Heart left ventricle (tissue), 16 donors: ENCODE data around the gene OR52N4. TPM values are rescaled to one million over a fixed set of nuclear protein-coding genes. Genes with fewer than 3 reads are reported as not detected.

Experiments
- ATAC-seq, 4 donors: fragments of 200-7000 bp; cut with Tn5 transposase; one replicate each; pipeline ENCODE4 v1.9.1; 2020 to 2022; ENCODE audit warnings: moderate library complexity in 4 of 4, mild to moderate bottlenecking in 3 of 4, moderate number of reproducible peaks in 1 of 4
- DNase-seq, 5 donors: peaks; one replicate each; pipeline ENCODE4 v3.0.0-alpha.2; 2020
- H3K27ac ChIP-seq, 12 donors: fragments of 200-600 bp; sonication (generic) in 4 of 12; one replicate each; pipeline versions ENCODE4 v1.5.0 to v1.8.0; 2016 to 2022; ENCODE audit warnings: mild to moderate bottlenecking in 2 of 12
- H3K27me3 ChIP-seq, 9 donors: fragments of 200-600 bp; sonication (generic) in 2 of 9; one replicate each; pipeline versions ENCODE4 v1.5.1 to v1.8.0; 2016 to 2022; ENCODE audit warnings: mild to moderate bottlenecking in 3 of 9
- H3K36me3 ChIP-seq, 9 donors: fragments of 200-600 bp; sonication (generic) in 2 of 9; one replicate each; pipeline versions ENCODE4 v1.5.0 to v1.8.0; 2018 to 2022; ENCODE audit warnings: mild to moderate bottlenecking in 2 of 9
- H3K4me1 ChIP-seq, 12 donors: fragments of 200-600 bp; sonication (generic) in 4 of 12; one replicate each; pipeline versions ENCODE4 v1.5.0 to v1.8.0; 2016 to 2022; ENCODE audit warnings: mild to moderate bottlenecking in 3 of 12
- H3K4me3 ChIP-seq, 12 donors: fragments of 200-600 bp; sonication (generic) in 4 of 12; one replicate each; pipeline versions ENCODE4 v1.5.0 to v1.8.0; 2017 to 2022; ENCODE audit warnings: mild to moderate bottlenecking in 9 of 12, moderate library complexity in 4 of 12
- H3K9me3 ChIP-seq, 12 donors: fragments of 200-600 bp; sonication (generic) in 4 of 12; one replicate each; pipeline versions ENCODE4 v1.5.0 to v1.8.0; 2016 to 2022; ENCODE audit warnings: mild to moderate bottlenecking in 1 of 12
- CTCF ChIP-seq, 12 donors: fragments of 200-600 bp; sonication (generic) in 4 of 12; IDR thresholded peaks; one replicate each; pipeline versions ENCODE4 v1.5.0 to v1.8.0; 2018 to 2022; ENCODE audit warnings: antibody characterized with exemption in 12 of 12, mild to moderate bottlenecking in 5 of 12
- POLR2A ChIP-seq, 2 donors: fragments of 450-650 bp; IDR thresholded peaks; one replicate each; pipeline ENCODE4 v1.6.1; 2017; ENCODE audit warnings: antibody characterized with exemption in 2 of 2, mild to moderate bottlenecking in 2 of 2, moderate library complexity in 2 of 2
- WGBS, 4 donors: extraction: QIAGEN DNeasy Blood & Tissue Kit in 2 of 4; methylation state at CpG; one replicate each; pipeline versions ENCODE4 v1.1.5 to v1.1.7; 2013 to 2018; 5-methylcytosine and 5-hydroxymethylcytosine counted together
- intact Hi-C, 10 donors: fragments of 100-400 bp; cut with DNase I; formaldehyde crosslinking; loops; one replicate each; pipeline versions ENCODE4 v1.11.1 to v1.14.2; 2022
- polyA plus RNA-seq, 2 donors: library from polyadenylated mRNA; stranded (reverse); fragments of 200-250 nt; gene quantifications; one replicate each; pipeline ENCODE4 v1.2.3, GENCODE V29; 2013
- total RNA-seq, 9 donors: library from RNA; depleted of rRNA in 2 of 9; stranded (reverse); fragments of >200 nt in 2 of 9; fragmentation: NEBNext Ultra II Directional in 3 of 9; extraction: Animal tissue kit (Norgen Biotek cat#: 25700) in 3 of 9; gene quantifications; one replicate each; pipeline versions ENCODE4 v1.1.0 to v1.2.4, GENCODE V29; 2016 to 2023
- donor health status: ischemic (EF 13 %, LVEDD 7.1; RV severe dilation, severe dysfunction).
- donor health status: healthy with polysubstance abuse.
- donor health status: DM: no; HTN: yes; CAD: no.
- donor health status: DM: no; HTN: no; CAD: no.
- donor health status: ischemic (EF 25% LVEDD 6.9; RV normal size, moderate dysfunction).
- donor health status: ischemic (EF 25% LVEDD 5.7; RV mildly dilated, moderate dysfunction).
- donor health status: healthy.
- donor health status: DM: yes; HTN: yes; CAD: no.
- donor health status: ischemic (EF 35%, LVEDD 5.7; RV mildly dilated, moderate dysfunction).
- donor health status: nonischemic (EF 11% LVEDD 7.7; RV severe dilation, severe dysfunction).
- donor health status: DM: yes; HTN: yes; CAD: no.
- donor health status: PGD.
- donor health status: ischemic (EF 29% LVEDD 5.4; RV normal size, mild dysfunction).
- donor health status: nonischemic (EF 23%, LVEDD 6.1; RV moderate dilation, normal function).

The OR52N4 gene
- total and polyA plus RNA-seq, 11 donors = 0.38 TPM; not detected in 10

GRCh38 chr11:5719703-5720495 is 34.1 kb upstream of the OR52N4 start:
- intact Hi-C loops = no loop called here
- Histone ChIP-seq H3K27ac (no peak overlapping the region), H3K4me3 (no peak overlapping the region), H3K27me3 (no peaks in the 10 kb centered on the region), H3K9me3 (peaks cover 0 to 13% (median 0%) of the 10 kb centered on the region in 12 donors), H3K36me3 (no peaks in the 10 kb centered on the region), H3K4me1 (no peaks in the 10 kb centered on the region)
- WGBS, 4 donors = 90 to 96% (median 93%) methylated on average over 3 of the region's 3 CpGs
- no peak for ATAC-seq
- TF ChIP-seq POLR2A (IDR thresholded peaks at IDR 0.05) (no peak), CTCF (IDR thresholded peaks at IDR 0.05) (no peak)
- no peak for DNase-seq

GRCh38 chr11:5722622-5723021 is 31.4 kb upstream of the OR52N4 start:
- ATAC-seq = no peak
- Histone ChIP-seq H3K4me1 (no peaks in the 10 kb centered on the region), H3K9me3 (peaks cover 0 to 4% (median 0%) of the 10 kb centered on the region in 12 donors), H3K27ac (no peak overlapping the region), H3K27me3 (no peaks in the 10 kb centered on the region), H3K4me3 (no peak overlapping the region), H3K36me3 (no peaks in the 10 kb centered on the region)
- DNase-seq = no peak
- WGBS, 4 donors = 59 to 87% (median 63%) methylated on average over 2 of the region's 2 CpGs
- intact Hi-C loops = no loop called here
- TF ChIP-seq POLR2A (IDR thresholded peaks at IDR 0.05) (no peak), CTCF (IDR thresholded peaks at IDR 0.05) (no peak)

- WGBS, 4 donors = 90 to 100% (median 96%) methylated on average over 1 of the region's 1 CpG
- Histone ChIP-seq H3K9me3 (no peaks in the 10 kb centered on the region), H3K27ac (no peak overlapping the region), H3K4me1 (no peaks in the 10 kb centered on the region), H3K27me3 (no peaks in the 10 kb centered on the region), H3K4me3 (no peak overlapping the region), H3K36me3 (no peaks in the 10 kb centered on the region)
- DNase-seq = no peak
- TF ChIP-seq CTCF (IDR thresholded peaks at IDR 0.05) (no peak), POLR2A (IDR thresholded peaks at IDR 0.05) (no peak)
- ATAC-seq = no peak
- intact Hi-C loops = no loop called here
These were observed 27.7 kb upstream of the OR52N4 start for GRCh38 chr11:5726351-5726750.

- intact Hi-C loops = no loop called here
- Histone ChIP-seq H3K27me3 (no peaks in the 10 kb centered on the region), H3K9me3 (no peaks in the 10 kb centered on the region), H3K4me3 (no peak overlapping the region), H3K27ac (no peak overlapping the region), H3K36me3 (no peaks in the 10 kb centered on the region), H3K4me1 (no peaks in the 10 kb centered on the region)
- no peak for DNase-seq
- no peak for ATAC-seq
- TF ChIP-seq POLR2A (IDR thresholded peaks at IDR 0.05) (no peak), CTCF (IDR thresholded peaks at IDR 0.05) (no peak)
- WGBS, 4 donors = 83 to 95% (median 88%) methylated on average over 1 of the region's 1 CpG
These were observed 26.4 kb upstream of the OR52N4 start for GRCh38 chr11:5727691-5728090.
